GM18868 (cell line): ENCODE results near the gene M1AP.
"Not testable (repeated sequence)": the region's sequence is repeated elsewhere in the genome, so short reads cannot be mapped to it uniquely, and the experiment has no call there.

Source experiments
- ATAC-seq: cut with Tn5 transposase; IDR thresholded peaks from one replicate; pipeline ENCODE4 v1.9.1; 2021; ENCODE audit warnings: mild to moderate bottlenecking, moderate library complexity; ENCODE audit not compliant: unreplicated experiment

The M1AP gene

GRCh38 chr2:74569686-74570085 lies 78.4 kb downstream of the M1AP start:
- ATAC-seq = no peak

GRCh38 chr2:74567881-74568280 lies 80.2 kb downstream of the M1AP start:
- no peak for ATAC-seq

- no peak for ATAC-seq
Measured at GRCh38 chr2:74566754-74567085, 81.4 kb downstream of the M1AP start.

- no peak for ATAC-seq
Measured at GRCh38 chr2:74566076-74566753, 81.9 kb downstream of the M1AP start.

- ATAC-seq = no peak
Measured at GRCh38 chr2:74564222-74564621, 83.9 kb downstream of the M1AP start.

GRCh38 chr2:74562126-74562775 lies 85.9 kb downstream of the M1AP start:
- ATAC-seq = no peak

GRCh38 chr2:74561022-74561421 lies 87.1 kb downstream of the M1AP start:
- not testable (repeated sequence) for ATAC-seq

- ATAC-seq = no peak
Measured at GRCh38 chr2:74560591-74560990, 87.5 kb downstream of the M1AP start.

DNA sequence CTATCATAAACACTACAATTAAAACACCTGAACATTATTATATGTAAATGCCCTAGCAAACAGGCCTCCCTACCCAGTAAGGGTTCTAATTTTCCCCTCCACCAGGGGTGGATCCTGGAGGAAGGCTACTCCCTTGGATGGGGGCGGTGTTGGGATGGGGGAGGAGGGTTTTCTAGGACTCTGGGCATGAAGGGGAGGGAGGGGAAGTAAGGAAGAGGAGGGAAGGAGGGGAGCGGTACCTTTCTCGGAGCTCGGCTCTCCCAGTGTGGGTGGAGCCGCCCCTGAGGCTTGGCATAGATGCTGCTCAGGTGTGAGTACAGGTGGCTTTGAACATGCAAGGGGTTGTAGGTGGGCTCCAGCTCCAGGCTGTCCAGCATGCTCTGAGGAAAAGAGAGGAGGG lies 88.2 kb downstream of the M1AP start:
- ATAC-seq = no peak

DNA sequence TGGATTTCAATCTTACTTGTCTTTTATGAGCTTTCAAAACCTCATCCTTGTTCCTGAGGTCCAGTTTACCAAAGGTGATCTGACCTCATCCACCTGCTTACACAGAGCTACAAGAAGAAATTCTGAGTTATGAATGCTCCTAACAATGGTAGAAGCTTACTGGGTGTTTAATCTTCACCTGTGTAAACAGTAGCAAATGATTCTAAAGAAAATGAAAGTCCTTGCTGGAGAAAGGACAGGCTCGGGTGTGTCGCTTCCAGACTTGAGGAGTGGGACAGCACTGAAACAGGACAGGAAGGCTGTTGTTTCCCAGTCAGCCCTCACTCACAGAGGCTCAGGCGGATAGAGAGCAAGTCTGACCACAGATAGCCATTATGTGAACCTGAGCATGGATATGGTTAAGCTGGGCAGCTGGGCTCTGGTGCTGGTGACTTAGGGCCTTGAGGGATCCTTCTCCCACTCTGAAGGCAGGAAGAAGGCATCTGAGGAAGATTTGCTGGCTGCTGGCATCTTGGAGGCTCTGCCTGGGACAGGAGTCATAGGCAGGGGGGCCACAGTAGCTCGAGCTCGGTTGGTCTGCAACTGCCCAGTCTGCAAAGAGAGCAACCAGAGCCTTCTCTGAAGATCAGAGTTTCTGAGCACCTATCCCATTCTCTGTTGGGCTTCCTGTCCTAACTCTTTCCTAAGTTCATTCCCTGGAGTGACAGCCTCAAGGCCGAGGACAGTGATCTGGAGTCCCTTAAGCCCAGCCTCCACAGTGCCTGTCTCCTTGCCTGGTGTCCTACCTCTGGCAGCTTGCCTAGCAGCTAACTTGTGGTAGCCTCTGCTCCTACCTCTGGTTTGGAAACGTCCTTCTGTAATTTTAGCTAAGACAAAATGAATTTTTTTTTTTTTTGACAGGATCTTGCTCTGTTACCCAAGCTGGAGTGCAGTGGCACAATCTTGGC lies 89.6 kb downstream of the M1AP start:
- ATAC-seq = no peak

- no peak for ATAC-seq
Measured at GRCh38 chr2:74556831-74557370, 91.2 kb downstream of the M1AP start.

DNA sequence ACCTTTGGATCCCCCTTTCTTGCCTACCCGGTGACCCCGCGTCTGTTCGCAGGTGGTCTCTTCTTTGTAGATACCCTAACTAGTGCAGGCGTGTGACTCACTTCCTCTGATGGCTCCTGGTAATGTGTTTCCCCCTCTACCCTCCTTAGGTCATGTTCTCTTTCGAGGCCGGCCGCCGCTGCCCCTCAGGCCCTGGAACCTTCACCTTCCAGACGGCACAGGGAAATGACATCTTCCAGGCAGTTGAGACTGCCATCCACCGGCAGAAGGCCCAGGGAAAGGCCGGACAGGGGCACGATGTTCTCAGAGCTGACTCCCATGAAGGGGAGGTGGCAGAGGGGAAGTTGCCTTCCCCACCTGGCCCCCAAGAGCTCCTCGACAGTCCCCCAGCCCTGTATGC lies 92.0 kb downstream of the M1AP start:
- no peak for ATAC-seq

- ATAC-seq = no peak
Measured at GRCh38 chr2:74555610-74556103, 92.5 kb downstream of the M1AP start.

DNA sequence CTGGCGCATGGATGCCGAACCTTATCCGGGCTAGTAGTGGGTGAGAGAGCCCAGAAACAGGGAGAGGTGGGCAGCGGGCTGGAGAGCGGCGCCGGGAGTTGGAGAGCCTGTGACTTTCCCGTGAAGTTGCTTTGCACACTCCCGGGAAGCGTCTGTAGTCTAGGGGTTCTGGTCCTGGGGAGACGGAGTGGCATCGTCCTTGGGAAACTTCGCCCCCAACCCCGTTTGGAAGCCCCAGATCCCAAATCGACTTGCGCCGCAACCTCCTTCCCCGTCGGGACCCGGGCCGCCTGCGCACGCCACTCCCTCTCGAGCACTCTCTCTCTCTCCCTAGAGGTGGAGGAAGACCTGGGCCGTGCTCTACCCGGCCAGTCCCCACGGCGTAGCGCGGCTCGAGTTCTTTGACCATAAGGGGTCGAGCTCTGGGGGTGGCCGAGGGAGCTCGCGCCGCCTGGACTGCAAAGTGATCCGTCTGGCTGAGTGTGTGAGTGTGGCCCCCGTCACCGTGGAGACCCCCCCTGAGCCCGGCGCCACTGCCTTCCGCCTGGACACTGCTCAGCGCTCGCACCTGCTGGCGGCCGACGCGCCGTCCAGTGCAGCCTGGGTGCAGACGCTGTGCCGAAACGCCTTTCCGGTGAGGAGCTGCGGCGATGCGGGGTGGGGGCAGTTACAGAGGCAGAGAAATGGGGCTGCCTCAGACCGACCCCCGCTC lies 93.2 kb downstream of the M1AP start:
- peak; percentile 38 for ATAC-seq

- peak; percentile 61 for ATAC-seq
Measured at GRCh38 chr2:74553892-74554819, 94.0 kb downstream of the M1AP start, which contains the start of the genes DOK1 and LOXL3. TSS of gene DOK1 (plus strand) at chr2:74554720. CDS start at chr2:74554755, 35 bp downstream. TSS of gene LOXL3 (minus strand) at chr2:74553942. CDS start at chr2:74552634, 1,308 bp downstream.

GRCh38 chr2:74552914-74553811 lies 95.0 kb downstream of the M1AP start:
- no peak for ATAC-seq

DNA sequence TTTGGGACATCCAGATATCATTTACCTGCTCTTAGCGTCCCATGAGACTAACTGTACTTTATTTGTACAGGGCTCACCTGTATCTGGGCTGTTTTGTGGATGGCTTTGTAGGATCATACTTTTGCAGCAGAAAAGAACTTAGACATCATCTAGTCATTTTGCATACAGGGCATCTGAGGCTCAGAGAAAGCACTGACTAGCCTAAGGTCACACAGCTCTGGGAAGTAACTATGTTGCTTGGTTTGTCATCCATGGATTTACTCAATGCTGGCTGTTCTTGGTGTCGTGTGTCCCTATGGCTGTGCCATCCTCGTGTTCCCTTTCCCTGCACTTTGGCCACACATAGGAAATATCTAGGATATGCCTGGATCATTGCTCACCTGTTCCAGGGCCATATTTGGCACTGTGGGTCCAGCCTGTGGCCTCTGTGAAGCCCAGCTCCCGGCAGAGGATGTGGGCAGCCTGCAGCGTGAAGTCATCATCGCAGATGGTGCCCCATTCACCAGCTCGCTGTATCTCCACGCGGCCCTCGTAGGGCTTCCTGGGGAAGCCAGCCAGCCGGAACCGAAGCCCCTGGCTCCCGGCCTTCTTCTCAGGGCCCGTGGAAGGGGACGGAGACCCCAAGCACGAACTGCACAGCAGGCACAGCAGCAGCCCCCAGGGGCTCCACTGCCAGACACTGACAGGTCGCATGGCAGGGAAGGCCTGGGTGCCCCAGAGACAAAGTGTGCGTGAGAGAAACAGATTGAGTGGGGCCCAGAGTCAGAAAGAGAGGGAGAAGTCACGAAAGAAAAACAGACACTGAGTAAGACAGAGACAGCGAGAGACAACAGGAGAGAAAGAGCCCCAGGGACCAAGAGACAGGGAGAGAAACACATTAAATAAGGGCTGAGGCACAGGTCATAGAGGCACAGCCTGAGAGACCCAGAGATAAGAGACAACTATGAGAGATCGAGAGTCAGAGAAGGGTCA lies 95.9 kb downstream of the M1AP start:
- no peak for ATAC-seq
